HPDE6-E6E7 (cell line): ENCODE measurements around the gene CPHXL.

Experiments
- DNase-seq: peaks from one replicate; pipeline ENCODE4 v3.0.0; 2011; ENCODE audit warnings: missing footprints; ENCODE audit errors: extremely low spot score

CPHXL gene

GRCh38 chr16:75702242-75702641, 24.0 kb downstream of the CPHXL start:
- DNase-seq = no peak

GRCh38 chr16:75701361-75701760, 24.9 kb downstream of the CPHXL start, which contains the start of gene DUXB:
Gene DUXB (minus strand): TSS chr16:75701461. CDS start chr16:75701418, 43 bp downstream.
- DNase-seq = no peak

GRCh38 chr16:75697571-75697970, 28.7 kb downstream of the CPHXL start:
- DNase-seq = no peak

GRCh38 chr16:75695708-75696107, 30.6 kb downstream of the CPHXL start:
- DNase-seq = no peak

GRCh38 chr16:75687361-75687760, 38.9 kb downstream of the CPHXL start:
- no peak for DNase-seq

- no peak for DNase-seq
Measured at GRCh38 chr16:75682308-75682707, 44.0 kb downstream of the CPHXL start.

GRCh38 chr16:75679366-75679765, 46.9 kb downstream of the CPHXL start:
- DNase-seq = no peak

- no peak for DNase-seq
Measured at GRCh38 chr16:75676909-75677308, 49.4 kb downstream of the CPHXL start, which contains the start of gene CPHXL2. Gene CPHXL2 (minus strand): TSS chr16:75677009. CDS start chr16:75676999, 10 bp downstream.

GRCh38 chr16:75667503-75667902, 58.8 kb downstream of the CPHXL start:
- no peak for DNase-seq
